ENCODE measurements around the gene BPIFB4.

The BPIFB4 gene

GRCh38 chr20:33154252-33154651 lies 74.8 kb downstream of the BPIFB4 start:
- in situ Hi-C loops (cut with HindIII; ENCODE audit: low sequenced_read_pairs): loop anchor here (10.0 kb wide), 1 partner anchor 79 kb away; the partner anchor contains the start of gene BPIFB4

- in situ Hi-C loops (cut with HindIII; ENCODE audit: low sequenced_read_pairs): loop anchor here (10.0 kb wide), 1 partner anchor 84 kb away; the partner anchor contains the start of gene BPIFB4
These were observed 79.4 kb downstream of the BPIFB4 start for GRCh38 chr20:33158637-33159385.

GRCh38 chr20:33159713-33160112 lies 80.3 kb downstream of the BPIFB4 start:
- in situ Hi-C loops (cut with HindIII; ENCODE audit: low sequenced_read_pairs): loop anchor here (10.0 kb wide), 1 partner anchor 85 kb away; the partner anchor contains the start of gene BPIFB4

GRCh38 chr20:33160681-33161080 lies 81.2 kb downstream of the BPIFB4 start:
- in situ Hi-C loops (cut with HindIII; ENCODE audit: low sequenced_read_pairs): no loop called here
